NOMO-1 treated with dmso at 0.1 percent for 144 hours (cell line): ENCODE results near the gene EEF2K.
"Not testable (repeated sequence)": the region's sequence is repeated elsewhere in the genome, so short reads cannot be mapped to it uniquely, and the experiment has no call there.

Experiments used
- DNase-seq: peaks from one replicate; lab custom pipeline; 2025; ENCODE audit not compliant: unreplicated experiment; lab: John Stamatoyannopoulos, UW

Gene EEF2K

DNA sequence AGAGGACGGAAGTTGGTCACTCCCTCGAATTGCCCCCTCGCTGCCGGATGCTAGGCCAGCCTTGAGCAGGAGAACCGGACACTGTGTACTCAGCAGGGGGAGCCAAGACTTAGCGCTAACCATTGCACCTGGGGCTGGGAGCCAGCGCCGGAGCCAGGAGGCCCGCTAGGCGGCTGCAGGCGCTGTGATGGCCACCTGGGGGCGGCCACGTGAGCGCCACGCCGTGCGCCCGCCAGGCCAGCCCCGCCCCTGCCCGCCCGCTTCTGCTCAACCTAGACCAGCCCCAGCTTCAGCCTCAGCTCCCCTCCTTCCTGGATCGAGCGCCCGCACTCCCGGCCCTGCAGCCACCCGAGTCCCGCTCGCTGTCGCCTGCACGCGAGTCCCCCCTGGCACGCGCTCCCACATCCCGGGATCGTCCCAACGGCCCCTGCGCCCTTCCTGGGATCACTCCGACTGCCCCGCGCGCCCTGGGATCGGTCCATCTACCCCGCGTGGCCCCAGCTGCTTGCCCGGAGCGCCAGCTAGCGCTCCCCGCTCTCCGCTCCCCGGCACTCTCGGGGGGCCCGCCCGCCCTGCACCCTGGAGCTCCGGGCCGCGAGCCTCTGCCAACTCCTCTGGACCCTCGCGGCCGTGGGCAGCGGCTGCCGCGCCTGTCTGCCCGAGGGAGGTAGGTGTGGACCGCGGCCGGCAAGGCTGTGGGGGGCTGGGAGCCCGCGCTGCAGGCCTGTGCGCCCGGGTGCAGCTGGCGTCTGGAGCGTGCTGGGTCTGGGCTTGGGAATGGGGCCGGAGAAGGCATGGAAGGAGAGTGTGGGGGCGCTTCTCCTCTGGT is at the start of gene EEF2K:
TSS of gene EEF2K (plus strand) at position 266 of the 829 bp plus-strand sequence. CDS start 19,452 bp downstream, outside the sequence.
- DNase-seq: peak; percentile 93

DNA sequence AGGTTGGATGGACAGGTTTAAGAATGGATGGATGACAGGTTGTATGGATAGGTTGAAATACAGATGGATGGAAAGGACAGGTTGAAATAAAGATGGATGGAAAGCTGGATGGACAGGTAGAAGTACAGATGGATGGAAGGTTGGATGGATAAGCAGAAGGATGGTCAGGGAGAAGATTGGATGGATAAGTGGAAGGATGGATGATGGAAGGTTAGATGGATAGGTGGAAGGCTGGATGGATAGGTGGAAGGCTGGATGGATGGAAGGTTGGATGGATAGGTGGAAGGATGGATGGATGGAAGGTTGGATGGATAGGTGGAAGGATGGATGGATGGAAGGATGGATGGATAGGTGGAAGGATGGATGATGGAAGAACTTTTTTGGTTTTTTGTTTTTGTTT is 44.7 kb upstream of the EEF2K start:
- no peak for DNase-seq

DNA sequence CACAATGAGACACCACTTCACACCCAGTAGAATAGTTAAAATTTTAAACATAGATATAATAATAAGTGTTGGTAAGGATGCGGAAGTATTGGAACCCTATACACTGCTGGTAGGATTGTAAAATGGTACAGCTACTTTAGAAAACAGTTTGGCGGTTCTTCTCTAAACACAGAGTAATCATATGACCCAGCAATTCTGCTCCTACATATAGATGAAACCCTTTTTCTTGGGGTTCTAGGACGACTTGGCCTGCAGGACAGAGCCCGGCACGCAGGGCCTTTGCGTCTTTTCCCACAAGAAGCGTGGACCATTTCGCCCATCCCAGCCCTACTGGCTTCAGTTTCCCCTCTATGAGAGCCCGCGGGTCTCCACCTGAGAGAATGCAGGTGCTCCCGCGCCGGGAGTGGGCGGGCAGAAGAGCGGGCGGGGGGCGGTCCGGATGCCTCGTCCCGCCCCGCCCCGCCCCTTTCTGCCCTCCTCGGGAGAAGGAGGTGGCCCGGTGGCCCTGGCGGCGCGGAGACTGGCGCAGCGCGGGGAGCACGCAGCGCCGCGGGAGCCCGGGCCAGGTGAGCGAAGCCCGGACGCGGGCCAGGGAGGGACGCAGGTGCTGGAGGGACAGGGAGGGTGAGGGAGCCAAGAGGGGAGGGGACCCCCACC is 44.0 kb upstream of the EEF2K start, which contains the start of gene SDR42E2:
TSS of gene SDR42E2 (plus strand) at position 508 of the 657 bp plus-strand sequence. CDS start 3,077 bp downstream, outside the sequence.
- no peak for DNase-seq

DNA sequence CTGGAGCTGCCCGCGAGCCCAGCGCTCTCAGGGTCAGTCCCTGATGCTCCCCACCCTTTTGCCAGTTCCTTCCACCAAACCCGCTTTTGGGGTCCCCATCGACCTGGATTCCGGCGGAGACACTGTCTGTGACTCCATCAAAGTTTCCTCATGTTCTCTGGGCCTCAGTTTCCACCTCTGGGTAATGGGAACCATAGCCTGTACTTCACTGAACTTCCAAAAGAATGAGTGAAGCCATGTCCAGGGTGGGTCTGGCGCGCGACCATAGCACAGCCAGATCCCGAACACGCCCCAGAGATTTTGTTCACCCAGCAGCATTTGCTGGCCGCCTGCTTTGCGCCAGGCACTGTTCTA is 43.4 kb upstream of the EEF2K start:
- no peak for DNase-seq

DNA sequence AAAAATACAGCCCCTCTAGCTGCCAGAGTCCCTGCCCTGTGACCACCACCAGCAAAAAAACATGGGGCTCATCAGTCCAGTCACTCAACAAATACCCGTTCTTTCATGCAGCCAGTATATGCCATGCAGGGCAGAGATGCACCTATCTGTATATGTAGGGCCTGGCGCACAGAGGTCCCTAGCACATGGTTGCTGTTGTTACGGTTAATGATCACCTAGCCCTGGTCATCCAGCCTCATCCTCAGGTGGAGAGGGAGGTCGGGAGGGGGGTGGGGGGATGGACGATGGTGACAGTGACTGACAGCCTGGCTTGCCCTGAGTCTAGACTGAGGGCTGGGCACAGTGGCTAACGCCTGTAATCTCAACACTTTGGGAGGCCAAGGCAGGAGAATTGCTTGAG is 42.3 kb upstream of the EEF2K start:
- DNase-seq: no peak

DNA sequence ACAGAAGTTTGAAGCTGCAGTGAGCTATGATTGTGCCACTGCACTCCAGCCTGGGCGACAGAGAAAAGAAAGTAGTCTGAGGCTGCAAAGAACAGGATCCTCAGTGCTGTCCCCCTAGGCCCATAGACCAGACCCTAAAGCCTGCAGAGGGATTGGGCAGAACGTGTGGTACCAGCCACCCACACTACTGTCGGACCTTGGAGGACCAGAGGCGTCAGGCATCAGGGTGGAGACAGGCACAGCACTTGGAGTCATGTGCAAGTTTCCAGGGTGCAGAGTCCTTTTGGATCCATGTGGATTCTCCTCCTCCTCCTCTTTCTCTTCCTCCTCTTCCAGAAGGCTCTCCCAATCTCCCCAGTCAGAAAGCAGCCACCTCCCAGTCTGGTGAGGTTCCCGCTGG is 41.6 kb upstream of the EEF2K start:
- DNase-seq: no peak

DNA sequence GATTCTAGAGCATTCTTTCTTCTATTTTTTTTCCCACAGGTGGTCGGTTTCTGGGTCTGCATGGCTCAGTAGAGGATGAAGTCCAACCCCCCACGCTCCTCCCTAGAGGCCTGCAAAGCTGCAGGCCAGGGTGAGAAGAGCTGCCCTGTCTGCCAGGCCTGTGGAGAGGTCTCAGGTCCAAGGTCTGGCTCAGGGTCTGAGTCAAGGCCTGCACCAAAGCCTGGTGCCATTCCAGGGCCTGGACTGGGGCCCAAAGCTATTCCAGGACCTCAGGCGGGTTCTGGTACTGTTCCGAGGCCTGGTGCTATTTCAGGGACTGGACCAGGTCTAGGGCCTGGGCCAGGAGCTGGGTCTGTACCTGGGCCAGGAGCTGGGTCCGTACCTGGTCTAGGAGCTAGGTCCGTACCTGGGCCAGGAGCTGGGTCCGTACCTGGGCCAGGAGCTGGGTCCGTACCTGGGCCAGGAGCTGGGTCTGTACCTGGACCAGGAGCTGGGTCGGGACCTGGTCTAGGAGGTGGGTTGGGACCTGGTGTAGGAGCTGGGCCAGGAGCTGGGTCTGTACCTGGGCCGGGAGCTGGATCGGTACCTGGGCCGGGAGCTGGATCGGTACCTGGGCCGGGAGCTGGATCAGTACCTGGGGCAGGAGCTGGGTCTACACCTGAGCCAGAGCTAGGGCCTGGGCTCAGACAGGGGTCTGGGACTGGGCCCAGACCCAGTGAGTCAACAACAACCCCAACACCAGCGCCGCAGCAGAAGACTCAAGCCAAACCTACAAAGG is 40.4 kb upstream of the EEF2K start:
- no peak for DNase-seq

DNA sequence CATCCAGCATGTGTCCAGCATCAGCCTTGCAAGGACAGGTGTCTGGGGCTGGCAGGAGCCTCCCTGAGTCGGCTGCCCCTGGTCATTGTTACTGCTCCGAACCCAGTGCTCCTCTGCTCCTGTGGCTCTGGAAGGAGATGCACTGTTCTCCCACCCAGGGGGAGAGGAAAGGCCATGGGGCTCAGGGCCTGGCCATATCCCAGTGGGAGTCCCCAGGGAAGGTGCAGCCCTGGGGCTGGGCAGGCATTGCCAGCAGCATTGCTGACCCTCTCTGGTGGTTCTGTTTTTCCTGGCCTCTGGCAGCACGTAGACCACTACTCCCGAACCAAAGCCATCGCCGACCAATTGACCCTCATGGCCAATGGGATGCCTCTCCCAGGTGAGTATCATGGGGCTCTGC is 34.1 kb upstream of the EEF2K start:
- DNase-seq: no peak

DNA sequence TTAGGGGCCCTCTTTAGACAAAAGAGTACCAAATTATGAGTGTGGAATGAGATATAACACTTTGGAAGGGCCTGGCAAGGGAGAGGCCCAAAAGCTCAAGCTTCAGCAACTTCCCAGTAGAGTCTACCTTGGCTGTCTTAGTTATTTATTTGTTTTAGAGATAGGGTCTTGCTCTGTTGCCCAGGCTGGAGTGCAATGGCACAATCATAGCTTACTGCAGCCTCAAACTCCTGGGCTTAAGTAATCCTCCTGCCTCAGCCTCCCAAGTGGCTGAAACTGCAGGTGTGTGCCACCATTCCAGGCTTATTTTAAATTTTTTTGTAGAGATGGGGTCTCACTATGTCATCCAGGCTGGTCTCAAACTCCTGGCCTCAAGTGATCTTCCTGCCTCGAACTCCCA is 33.4 kb upstream of the EEF2K start:
- not testable (repeated sequence) for DNase-seq

DNA sequence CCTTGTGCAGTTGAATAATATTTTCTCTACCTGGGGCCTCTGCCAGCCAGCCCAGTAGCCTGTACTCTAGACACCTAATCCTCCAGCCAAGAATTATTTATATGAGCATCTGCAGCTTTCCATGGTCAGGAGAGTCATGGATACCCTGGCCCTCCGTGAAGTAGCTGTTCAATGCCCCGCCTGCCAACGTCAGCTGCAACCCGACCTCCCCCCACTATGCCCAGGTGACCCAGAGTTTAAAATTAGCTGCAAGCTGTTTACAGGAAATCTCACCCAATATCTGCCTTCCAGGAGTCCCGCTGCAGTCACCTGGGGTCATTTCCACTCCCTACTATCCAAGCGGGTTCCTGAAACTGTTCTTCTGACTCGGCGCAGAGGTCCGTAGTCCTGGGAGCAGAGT is 31.4 kb upstream of the EEF2K start:
- DNase-seq: no peak

DNA sequence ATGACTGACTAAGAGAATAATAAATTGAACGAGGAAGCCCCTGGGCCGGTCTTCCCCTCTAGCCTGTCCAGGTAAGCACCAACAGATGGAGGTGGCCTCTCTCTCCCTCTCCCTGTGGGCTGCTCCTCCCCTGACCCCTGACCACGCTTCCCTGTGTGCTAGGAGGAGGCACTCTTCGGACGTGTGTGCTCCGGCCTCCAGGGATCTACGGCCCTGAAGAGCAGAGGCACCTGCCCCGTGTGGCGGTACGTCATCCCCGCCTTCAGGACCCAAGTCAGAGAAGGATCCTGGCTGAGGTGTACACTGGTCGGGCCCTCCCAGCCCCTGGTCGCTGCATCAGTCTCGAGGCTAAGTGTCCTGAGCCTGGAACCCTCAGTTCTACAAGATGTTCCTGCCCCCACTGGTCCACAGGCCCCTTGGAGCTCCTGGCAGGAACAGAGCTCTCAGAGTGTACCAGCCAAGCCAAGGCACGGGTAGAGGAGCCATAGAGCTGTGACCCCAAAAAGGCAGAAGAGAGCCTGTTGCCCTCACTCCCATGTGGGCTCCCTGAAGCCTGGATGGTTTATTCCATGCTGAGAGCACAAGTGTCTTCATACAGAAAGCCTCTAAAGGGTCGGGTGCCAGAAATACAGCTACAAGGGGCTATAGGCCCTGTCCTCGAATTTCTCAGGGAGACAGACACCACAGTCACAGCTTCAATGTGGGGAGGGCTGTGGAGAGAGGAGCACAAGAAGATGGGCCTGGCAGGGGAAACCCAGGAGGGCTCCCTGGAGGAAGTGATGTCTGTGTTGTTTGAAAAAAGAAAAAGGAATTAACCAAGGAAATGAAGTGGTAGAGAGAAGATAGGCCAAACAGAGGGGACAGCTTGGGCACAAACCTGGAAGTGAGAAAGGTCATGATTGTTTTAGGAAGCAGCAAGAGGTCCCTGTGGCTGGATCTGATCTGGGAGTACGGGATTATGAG is 27.8 kb upstream of the EEF2K start:
- no peak for DNase-seq

DNA sequence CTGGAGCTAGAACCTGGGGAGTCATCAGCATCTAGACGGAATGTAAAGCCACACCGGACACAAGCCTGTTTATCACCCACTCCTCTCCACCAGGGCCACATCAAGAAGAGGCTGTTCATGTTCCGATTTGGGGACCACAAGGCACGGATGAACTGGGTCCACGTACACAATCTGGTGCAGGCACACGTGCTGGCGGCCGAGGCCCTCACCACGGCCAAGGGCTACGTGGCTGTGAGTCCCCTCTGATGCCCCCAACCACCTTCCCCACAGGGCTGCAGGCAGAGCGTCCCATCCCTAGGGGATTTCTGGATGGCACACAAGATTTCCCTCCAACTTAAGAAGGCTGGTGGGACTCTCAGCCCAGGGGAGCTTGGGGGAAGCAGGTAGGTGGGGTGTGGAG is 24.7 kb upstream of the EEF2K start:
- DNase-seq: no peak

DNA sequence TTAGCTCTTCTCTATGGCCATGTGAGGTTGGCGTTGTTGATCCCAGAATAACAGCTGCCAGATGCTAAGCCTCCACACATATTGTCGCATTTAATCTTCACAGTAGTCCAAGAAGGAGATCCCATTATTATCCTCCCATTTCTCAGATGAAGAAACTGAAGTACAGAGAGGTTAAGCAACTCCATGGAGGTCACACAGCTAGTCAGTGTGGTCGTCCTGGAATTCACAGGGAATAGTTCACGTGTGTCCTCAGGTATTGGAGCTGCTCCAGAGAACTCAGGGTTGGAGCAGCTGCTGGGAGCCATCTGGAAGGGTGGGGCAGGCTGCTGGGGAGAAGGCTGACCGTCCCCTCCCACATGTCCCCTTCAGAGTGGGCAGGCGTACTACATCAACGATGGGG is 24.2 kb upstream of the EEF2K start:
- DNase-seq: no peak

DNA sequence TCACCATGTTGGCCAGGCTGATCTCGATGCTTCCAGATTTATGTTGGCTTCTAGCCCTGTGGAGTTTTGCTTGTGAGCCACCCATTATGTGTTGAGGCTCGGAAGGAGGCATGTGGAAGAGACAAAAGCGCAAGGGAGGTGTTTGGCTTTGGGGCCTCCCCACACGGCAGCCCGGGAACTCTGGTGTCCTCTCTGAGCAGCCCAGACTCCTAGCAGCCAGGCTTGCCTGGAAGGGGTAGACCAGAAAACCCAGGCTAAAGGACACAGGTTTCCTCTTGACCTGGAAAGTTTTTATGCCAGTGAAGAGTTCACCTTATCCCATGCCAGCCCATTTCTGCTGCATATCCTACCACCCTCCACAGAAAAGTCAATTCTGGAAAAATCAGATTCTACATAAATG is 22.7 kb upstream of the EEF2K start:
- DNase-seq: no peak

DNA sequence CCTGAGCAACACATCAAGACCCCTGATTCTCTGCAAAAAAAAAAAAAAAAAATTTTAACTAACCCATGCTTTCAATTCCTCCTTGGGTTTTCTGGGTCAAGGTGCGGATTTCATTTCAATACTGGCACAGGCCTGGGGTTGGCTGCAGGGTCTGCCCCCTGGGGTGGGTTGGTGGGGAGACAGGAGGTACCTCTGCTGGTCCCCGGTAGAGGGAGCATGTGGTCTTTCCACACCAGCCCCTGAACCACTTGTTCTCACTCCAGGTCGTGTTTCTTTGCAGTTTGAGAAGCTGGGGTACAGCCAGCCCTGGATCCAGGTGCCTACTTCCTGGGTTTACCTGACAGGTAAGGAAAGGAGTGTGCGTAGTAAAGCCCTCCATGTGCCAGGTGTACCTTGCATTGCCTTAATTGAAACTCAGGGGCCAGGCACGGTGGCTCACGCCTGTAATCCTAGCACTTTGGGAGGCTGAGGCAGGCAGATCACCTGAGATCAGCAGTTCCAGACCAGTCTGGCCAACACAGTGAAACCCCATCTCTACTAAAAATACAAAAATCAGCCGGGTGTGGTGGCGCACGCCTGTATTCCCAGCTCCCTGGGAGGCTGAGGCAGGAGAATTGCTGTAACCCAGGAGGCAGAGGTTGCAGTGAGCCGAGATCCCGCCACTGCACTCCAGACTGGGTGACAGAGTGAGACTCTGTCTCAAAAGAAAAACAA is 22.0 kb upstream of the EEF2K start:
- no peak for DNase-seq

DNA sequence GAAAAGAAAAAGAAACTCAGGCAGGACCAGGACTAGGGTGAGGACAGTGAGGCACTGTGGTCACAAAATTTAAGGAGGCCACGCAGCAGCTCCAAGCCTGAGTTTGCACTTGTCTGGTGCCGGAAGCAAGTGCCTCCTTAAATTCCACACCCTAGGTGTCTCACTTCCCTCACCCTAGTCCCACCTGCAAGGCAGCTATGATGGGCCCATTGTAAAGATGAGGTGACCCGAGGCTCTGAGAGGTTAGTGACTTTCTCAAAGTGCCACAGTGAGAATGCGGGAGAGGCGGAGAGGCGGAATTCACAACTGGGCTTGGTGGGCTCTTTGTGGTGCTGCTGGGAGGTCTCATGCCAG is 21.5 kb upstream of the EEF2K start:
- DNase-seq: no peak

DNA sequence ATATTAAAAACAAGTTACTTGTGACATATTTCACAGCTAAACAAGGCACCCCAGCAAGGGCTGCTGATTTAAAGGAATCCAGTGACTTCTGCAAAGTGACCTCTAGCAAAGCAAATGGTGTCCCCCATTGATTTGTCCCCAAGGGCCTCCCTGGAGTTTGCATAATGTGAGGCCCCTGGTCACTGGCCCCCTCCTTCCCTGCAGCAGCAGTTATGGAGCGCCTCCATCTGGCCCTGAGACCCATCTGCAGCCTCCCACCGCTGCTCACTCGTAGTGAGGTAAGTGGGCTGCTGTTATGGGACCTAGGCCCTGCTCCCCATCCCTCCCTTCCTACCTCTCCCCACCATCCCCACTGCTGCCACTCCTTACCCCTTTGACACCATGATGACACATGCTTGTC is 19.6 kb upstream of the EEF2K start:
- DNase-seq: no peak

DNA sequence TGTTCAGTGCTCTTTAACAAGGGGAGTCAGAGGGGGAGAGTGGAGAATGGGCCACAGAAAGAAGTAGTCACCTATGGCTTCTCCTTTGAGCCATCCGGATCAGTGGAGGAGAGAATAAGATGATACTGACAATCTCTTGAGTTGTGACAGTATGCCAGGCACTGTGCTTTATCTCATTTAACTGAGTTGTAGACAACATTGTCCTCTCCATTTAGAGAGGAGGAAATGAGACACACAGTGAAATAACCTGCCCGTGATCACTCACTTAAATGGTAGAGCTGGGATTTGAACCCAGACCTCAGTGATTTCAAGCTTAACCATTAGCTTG is 17.8 kb upstream of the EEF2K start:
- no peak for DNase-seq

DNA sequence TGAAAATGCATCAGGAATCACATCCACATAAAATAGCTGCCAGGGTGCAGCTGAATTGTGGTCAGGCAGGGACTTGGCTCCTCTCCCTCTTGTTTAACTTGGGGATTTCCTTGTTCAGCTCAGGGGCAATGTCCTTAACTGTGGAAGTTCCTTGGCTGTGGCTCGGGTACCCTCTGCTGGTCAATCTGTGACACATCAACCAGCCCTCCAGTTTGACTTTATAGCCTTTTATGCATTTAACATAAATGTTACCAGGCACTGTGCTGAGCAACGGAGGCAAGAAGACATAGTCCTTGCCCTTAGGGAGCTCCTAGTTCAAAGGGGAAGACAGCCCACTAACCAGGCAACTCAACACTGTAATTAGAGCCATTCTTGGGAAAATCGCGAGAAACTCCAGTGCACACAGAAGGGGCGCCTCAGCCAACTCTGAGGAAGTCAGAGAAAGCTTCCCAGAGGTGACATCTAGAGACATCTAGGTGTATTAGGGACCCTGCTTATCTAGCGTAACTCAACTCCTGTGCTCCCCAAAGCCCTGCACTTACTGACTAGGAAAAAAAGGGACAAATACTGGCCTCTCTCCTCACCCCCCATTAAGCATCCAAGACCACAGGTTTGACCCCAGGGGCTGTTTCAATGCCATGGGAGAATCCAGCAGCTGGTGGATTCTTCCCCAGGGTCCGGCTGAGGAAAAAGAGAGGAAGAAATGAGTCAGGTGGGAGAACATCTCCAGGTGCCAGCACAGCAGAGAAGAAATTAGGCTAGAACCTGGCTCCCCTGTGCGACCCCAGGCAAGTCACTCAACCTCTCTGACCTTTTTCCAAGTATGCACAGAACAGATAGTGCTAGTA is 17.3 kb upstream of the EEF2K start:
- DNase-seq: peak; percentile 54
